Coronary artery (tissue), 2 donors: ENCODE measurements around the gene KRT82.

Experiments used
- DNase-seq: peaks from one replicate; pipeline ENCODE4 v3.0.0-alpha.2; 2017; ENCODE audit warnings: low spot score
- H3K27ac ChIP-seq, 2 donors: fragments of 200-600 bp; sonication (generic); one replicate each; pipeline ENCODE4 v1.5.1; 2016 to 2019
- H3K4me3 ChIP-seq: fragments of 200-600 bp; sonication (generic); 2 replicates; pipeline ENCODE4 v1.5.1; 2016; ENCODE audit warnings: mild to moderate bottlenecking, moderate library complexity
- TF ChIP-seq, protein P1 (sequence below): fragments of 200-600 bp; sonication (generic); IDR thresholded peaks from one replicate; pipeline ENCODE4 v1.5.1; 2019; ENCODE audit warnings: antibody characterized with exemption

KRT82 gene

GRCh38 chr12:52445876-52446275 lies 39.7 kb upstream of the KRT82 start:
- TF ChIP-seq, protein P1, sequence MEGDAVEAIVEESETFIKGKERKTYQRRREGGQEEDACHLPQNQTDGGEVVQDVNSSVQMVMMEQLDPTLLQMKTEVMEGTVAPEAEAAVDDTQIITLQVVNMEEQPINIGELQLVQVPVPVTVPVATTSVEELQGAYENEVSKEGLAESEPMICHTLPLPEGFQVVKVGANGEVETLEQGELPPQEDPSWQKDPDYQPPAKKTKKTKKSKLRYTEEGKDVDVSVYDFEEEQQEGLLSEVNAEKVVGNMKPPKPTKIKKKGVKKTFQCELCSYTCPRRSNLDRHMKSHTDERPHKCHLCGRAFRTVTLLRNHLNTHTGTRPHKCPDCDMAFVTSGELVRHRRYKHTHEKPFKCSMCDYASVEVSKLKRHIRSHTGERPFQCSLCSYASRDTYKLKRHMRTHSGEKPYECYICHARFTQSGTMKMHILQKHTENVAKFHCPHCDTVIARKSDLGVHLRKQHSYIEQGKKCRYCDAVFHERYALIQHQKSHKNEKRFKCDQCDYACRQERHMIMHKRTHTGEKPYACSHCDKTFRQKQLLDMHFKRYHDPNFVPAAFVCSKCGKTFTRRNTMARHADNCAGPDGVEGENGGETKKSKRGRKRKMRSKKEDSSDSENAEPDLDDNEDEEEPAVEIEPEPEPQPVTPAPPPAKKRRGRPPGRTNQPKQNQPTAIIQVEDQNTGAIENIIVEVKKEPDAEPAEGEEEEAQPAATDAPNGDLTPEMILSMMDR: no peak

GRCh38 chr12:52444647-52445595 lies 38.8 kb upstream of the KRT82 start:
- DNase-seq: no peak
- H3K4me3 ChIP-seq: no peak overlapping the region
- TF ChIP-seq, protein P1: no peak
- no peak overlapping the region for H3K27ac ChIP-seq

More at GRCh38 chr12:52445876-52446275, 39.7 kb upstream of the KRT82 start:
- Histone ChIP-seq H3K27ac (no peak overlapping the region), H3K4me3 (no peak overlapping the region)
- no peak for DNase-seq

DNA sequence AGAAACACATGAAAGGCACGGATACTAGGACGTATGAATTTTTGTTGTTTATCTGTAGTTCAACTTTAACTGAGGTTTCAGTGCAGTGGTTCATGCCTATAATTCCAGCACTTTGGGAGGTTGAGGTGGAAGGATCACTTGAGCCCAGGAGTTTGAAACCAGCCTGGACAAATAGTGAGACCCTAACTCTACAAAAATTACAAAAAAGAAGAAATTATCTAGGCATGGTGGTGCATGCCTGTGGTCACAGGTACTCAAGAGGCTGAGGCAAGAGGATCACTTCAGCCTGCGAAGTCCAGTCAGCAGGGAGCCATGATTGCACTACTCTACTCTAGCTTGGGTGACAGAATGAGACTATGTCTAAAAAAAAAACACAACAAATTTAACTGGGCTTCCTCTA lies 37.8 kb upstream of the KRT82 start:
- H3K4me3 ChIP-seq: no peak overlapping the region
- TF ChIP-seq, protein P1: no peak
- DNase-seq: no peak
- no peak overlapping the region for H3K27ac ChIP-seq

DNA sequence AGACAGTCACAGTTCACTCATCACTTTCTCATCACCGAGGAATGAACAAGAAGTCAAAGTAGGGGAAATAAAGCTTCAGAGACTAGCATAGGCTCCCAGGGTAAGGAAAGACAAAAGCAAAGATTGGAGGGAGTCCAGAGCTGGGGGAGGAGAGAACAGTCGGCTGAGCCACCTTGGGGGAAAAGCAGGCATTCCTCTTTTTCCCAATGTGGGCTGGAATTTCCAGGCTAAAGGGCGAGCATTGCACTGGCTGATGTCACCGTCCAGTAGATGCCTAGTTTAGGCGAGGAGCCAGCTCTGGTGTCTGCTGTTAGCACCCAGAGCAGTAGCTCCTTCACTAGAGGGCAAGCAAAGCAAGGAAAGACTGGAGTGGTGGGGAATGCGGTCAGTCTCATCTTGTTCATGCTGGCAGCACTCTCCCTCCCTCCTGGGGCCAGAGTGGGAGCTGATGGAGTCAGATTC lies 36.5 kb upstream of the KRT82 start:
- TF ChIP-seq, protein P1: no peak
- no peak overlapping the region for H3K27ac ChIP-seq
- no peak for DNase-seq

DNA sequence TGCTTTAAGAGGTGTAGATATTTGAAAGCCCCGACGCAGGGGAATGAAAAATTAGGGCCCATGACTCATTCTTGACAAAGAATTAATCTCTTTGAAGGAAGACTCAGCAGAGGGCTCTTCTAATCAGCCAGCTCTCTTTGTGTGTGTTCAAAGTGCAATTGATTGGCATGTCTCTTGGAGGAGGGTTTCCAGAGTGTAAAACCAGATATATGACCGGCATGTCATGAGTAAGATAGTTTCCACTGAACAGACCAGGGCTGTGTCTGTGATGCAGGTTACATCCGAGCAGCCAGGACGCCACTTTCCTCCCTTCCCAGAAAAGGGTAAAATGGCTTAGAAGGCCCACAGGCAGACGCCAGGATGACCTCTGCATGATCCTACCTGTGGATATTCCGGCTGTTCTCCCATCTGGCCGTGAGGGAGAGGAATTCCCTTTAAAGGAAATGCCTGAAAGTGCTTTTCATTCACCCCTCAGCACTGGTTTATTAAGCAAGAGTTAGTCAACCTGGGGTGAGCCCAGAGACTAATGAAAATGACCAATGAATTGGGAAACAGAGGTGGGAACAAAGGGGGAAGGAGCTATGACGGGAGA lies 35.3 kb upstream of the KRT82 start:
- no peak for DNase-seq

More for the DNA sequence above, 36.5 kb upstream of the KRT82 start:
- H3K4me3 ChIP-seq: no peak overlapping the region

GRCh38 chr12:52440821-52441319 lies 34.7 kb upstream of the KRT82 start:
- DNase-seq: no peak
- TF ChIP-seq, protein P1: no peak
- Histone ChIP-seq H3K4me3 (no peak overlapping the region), H3K27ac (no peak overlapping the region)

More for the DNA sequence above, 35.3 kb upstream of the KRT82 start:
- Histone ChIP-seq H3K27ac (no peak overlapping the region), H3K4me3 (no peak overlapping the region)
- TF ChIP-seq, protein P1: no peak
